ENCODE measurements around the gene ZNF394. TPM values are rescaled to one million over a fixed set of nuclear protein-coding genes. Genes with fewer than 3 reads are reported as not detected.

Gene ZNF394
- total RNA-seq, 1 experiment from 2014 or later: 24.2 TPM

DNA sequence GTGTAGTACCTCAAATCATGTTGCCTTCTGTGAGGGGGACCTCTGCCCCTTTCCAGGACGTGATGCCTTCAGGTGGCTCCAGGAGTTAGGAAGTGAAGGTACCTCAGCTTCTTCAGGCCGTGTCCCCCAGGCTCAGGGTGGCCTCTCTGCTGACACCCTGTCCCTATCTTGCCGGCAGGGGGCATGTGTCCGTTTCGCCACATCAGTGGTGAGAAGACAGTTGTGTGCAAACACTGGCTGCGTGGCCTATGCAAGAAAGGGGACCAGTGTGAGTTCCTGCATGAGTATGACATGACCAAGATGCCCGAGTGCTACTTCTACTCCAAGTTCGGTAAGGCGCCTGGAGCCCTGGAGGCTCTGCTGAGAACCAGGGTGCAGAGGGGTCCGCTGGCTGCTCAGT, 52.1 kb downstream of the ZNF394 start:
- TF ChIP-seq, protein P1, sequence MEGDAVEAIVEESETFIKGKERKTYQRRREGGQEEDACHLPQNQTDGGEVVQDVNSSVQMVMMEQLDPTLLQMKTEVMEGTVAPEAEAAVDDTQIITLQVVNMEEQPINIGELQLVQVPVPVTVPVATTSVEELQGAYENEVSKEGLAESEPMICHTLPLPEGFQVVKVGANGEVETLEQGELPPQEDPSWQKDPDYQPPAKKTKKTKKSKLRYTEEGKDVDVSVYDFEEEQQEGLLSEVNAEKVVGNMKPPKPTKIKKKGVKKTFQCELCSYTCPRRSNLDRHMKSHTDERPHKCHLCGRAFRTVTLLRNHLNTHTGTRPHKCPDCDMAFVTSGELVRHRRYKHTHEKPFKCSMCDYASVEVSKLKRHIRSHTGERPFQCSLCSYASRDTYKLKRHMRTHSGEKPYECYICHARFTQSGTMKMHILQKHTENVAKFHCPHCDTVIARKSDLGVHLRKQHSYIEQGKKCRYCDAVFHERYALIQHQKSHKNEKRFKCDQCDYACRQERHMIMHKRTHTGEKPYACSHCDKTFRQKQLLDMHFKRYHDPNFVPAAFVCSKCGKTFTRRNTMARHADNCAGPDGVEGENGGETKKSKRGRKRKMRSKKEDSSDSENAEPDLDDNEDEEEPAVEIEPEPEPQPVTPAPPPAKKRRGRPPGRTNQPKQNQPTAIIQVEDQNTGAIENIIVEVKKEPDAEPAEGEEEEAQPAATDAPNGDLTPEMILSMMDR (conservative IDR thresholded peaks at IDR 0.05): peak; percentile 29; the same call in 2 of the 3 replicates
- no peak overlapping the region for H2BK120ac ChIP-seq (ENCODE audit: low read depth, low read length, poor library complexity, severe bottlenecking)
- no peaks in the 10 kb centered on the region for H3K79me2 ChIP-seq (ENCODE audit: insufficient read depth, low read length)
- no peaks in the 10 kb centered on the region for H3K4me1 Mint-ChIP-seq
- no peak overlapping the region for H3K56ac ChIP-seq (ENCODE audit: insufficient read length, low read depth, low read length)
- H3K79me1 ChIP-seq (ENCODE audit: insufficient read depth, low read depth, low read length, poor library complexity, severe bottlenecking): no peaks in the 10 kb centered on the region
- WGBS (ENCODE audit: extremely low coverage, insufficient read length, low lambda C conversion rate): no CpG with 5 or more reads among the region's 10 CpGs
- 0 out of 7 replicates have a peak overlapping the region, but pooled peaks of 1 of the 3 experiments have one; percentile 65 for H3K27ac Mint-ChIP-seq
- H3K4me2 ChIP-seq (ENCODE audit: insufficient read depth, insufficient read length, low read length): no peak overlapping the region
- no peak for DNase-seq
- no peaks in the 10 kb centered on the region for H3K27me3 Mint-ChIP-seq (ENCODE audit: low read depth)
- no peak overlapping the region for H2BK5ac ChIP-seq (ENCODE audit: insufficient read length, low read length)
- no peak overlapping the region for H2AFZ ChIP-seq (ENCODE audit: low read length)
- H3K23ac ChIP-seq (ENCODE audit: insufficient read length, low read depth, low read length): no peak overlapping the region
- no peaks in the 10 kb centered on the region for H3K27me3 ChIP-seq (ENCODE audit: insufficient read depth, low read length)
- no peak overlapping the region for H2BK20ac ChIP-seq (ENCODE audit: low read depth, low read length, poor library complexity, severe bottlenecking)
- no peak overlapping the region for H2BK15ac ChIP-seq (ENCODE audit: low read depth, low read length)
- H4K91ac ChIP-seq (ENCODE audit: insufficient read length, low read depth, low read length): no peak overlapping the region
- H3T11ph ChIP-seq (ENCODE audit: low read length): no peak overlapping the region
- H3K4me3 Mint-ChIP-seq: no peak overlapping the region
- H3K9ac ChIP-seq (ENCODE audit: extremely low read depth, insufficient read length, low read length): no peak overlapping the region
- no peak overlapping the region for H4K8ac ChIP-seq (replicated peaks; ENCODE audit: insufficient read length, low read depth, low read length)
- H2BK12ac ChIP-seq (ENCODE audit: insufficient read length, low read depth, low read length): no peak overlapping the region
- no peaks in the 10 kb centered on the region for H3K4me1 ChIP-seq (ENCODE audit: insufficient read depth, low read length)
- no peak overlapping the region for H2AK5ac ChIP-seq (ENCODE audit: insufficient read length, low read length)
- H3K9me3 ChIP-seq (ENCODE audit: control insufficient read depth, low read depth, low read length): no peaks in the 10 kb centered on the region
- H3K23me2 ChIP-seq (ENCODE audit: insufficient read length, low read depth, low read length, poor library complexity, severe bottlenecking): no peaks in the 10 kb centered on the region
- no peak overlapping the region for H4K5ac ChIP-seq (ENCODE audit: insufficient read length, low read depth, low read length)
- no peak overlapping the region for H3K27ac ChIP-seq (ENCODE audit: insufficient read length, low read depth, low read length)
- no peak overlapping the region for H3K4ac ChIP-seq (ENCODE audit: low read depth, low read length)
- no peaks in the 10 kb centered on the region for H3K9me3 Mint-ChIP-seq
- H3K18ac ChIP-seq (ENCODE audit: insufficient read length, low read depth, low read length): no peak overlapping the region
- H3K36me3 Mint-ChIP-seq (ENCODE audit: insufficient read depth in 1 of 3, low read depth in 3 of 3): peaks cover 46 to 88% (median 86%) of the 10 kb centered on the region in 3 experiments; a peak in 6 of 7 replicates
- H4K20me1 ChIP-seq (ENCODE audit: control insufficient read depth, insufficient read depth, insufficient read length): no peaks in the 10 kb centered on the region
- H3K14ac ChIP-seq (ENCODE audit: insufficient read depth, low read length): no peak overlapping the region

Data from H9 (cell line).